A172 (cell line): ENCODE measurements around the gene CTR9. TPM values are rescaled to one million over a fixed set of nuclear protein-coding genes. Genes with fewer than 3 reads are reported as not detected.
"Not testable (repeated sequence)": the region's sequence is repeated elsewhere in the genome, so short reads cannot be mapped to it uniquely, and the experiment has no call there.

Source experiments
- DNase-seq: peaks from one replicate; pipeline ENCODE4 v3.0.0-alpha.2; 2015; ENCODE audit warnings: low spot score
- total RNA-seq: library from RNA; depleted of rRNA; stranded (reverse); fragments of >200 nt; shearing (Covaris generic); gene quantifications from 2 replicates; pipeline ENCODE4 v1.2.3, GENCODE V29; 2014; rRNA removed

CTR9 gene
- total RNA-seq, 1 experiment from 2014 or later = 22.6 TPM

DNA sequence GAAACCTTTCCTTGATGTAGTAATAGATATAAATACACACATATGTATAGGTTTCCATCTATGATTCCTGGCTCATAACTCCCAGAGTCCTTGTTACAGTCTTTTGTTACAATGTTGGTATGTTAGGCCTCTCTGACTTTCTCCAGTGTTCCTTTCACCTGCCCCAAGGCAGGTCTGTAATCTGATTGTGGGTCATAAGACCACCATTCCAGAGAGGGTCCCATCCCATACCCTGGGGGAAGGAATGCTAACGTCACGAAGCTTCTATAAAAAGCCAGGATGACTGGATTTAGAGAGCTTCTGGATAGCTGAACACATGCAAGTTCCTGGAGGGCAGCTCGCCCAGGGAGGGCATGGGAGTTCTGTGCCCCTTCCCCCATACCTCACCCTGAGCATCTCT lies 71.4 kb downstream of the CTR9 start:
- DNase-seq = not testable (repeated sequence)

DNA sequence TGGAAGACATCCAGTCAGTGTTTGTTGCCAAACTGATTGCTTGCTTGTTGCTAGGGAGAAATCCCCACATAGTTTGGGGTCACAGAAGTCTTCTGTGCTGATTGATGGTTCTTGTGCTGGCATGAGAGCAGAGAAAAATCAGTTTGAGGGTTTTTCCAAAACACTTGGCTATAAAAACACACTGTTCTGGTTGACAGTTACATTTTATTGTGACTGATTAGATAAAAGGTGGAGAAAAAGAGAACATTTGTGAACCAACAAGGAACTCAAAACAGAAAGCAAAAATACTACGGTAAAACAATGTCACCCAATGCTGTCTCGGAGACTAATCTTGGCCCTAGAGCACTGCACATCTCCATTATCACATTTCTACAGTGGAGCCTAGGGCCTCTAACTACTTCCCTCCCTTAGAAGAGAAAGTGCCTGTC lies 72.1 kb downstream of the CTR9 start:
- peak; percentile 7 for DNase-seq

DNA sequence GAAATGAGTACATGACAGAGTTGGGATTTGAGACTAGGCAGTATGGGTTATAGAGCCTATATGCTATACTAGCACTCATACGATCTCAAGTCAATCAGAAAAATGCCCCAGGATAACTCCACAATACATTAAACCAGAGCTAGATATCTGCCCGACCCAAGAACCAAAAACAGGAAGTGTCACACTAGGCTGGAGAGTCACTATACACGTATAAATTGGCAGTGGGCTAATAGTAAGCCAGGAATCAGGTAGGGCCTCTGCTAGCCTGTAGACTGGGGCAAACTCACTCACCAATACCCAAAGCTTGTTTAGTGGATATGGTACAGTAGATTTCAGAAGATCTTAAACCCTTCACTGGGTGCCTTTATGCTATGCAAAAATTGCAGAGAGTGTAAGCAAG lies 73.8 kb downstream of the CTR9 start:
- DNase-seq = no peak

DNA sequence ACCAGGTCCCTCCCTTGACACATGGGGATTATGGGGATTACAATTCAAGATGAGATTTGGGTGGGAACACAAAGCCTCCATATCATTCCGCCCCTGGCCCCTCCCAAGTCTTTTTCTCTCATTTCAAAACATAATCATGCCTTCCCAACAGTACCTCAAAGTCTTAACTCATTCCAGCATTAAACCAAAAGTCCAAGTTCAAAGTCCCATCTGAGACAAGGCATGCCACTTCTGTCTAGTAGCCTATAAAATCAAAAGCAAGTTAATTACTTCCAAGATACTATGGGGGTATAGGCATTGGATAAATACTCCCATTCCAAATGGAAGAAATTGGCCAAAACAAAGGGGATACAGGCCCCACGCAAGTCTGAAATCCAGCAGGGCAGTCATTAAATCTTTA lies 77.4 kb downstream of the CTR9 start:
- no peak for DNase-seq

DNA sequence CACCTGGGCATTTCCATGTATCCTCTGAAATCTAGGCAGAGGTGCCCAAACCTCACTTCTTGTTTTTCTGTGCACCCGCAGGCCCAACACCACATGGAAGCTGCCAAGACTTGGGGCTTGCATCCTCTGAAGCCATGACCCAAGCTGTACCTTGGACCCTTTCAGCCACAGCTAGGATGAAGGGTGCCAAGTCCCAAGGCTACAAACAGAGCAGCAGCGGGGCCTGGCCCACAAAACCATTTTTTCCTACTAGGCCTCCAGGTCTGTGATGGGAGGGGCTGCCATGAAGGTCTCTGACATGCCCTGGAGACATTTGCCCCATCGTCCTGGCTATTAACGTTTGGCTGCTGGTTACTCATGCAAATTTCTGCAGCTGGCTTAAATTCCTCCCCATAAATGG lies 78.1 kb downstream of the CTR9 start:
- DNase-seq = no peak

Other genes starting within 250 kb of the CTR9 start
- 23.6 and 28.1 TPM in 2 replicates for gene RNF141, start 210.1 kb upstream of the CTR9 start, total RNA-seq
- not detected in 2 replicates for gene LYVE1, start 182.6 kb upstream of the CTR9 start, total RNA-seq
- gene IRAG1, start 57.5 kb upstream of the CTR9 start, total RNA-seq = not detected in 2 replicates
- 800 and 932 TPM in 2 replicates for gene EIF4G2, start 57.7 kb downstream of the CTR9 start, total RNA-seq
- 43.0 and 46.8 TPM in 2 replicates for gene ZBED5, start 106.8 kb downstream of the CTR9 start, total RNA-seq